GM20431 (cell line): ENCODE results near the gene TBC1D5.

Experiments used
- in situ Hi-C: fragments of 300-500 bp; cut with MseI, MboI; formaldehyde crosslinking; loops from one replicate; pipeline ENCODE4 v1.15.0; 2020; ENCODE audit warnings: low sequenced_read_pairs; ENCODE audit not compliant: unreplicated experiment

The TBC1D5 gene

GRCh38 chr3:17655743-17656142 lies 86.7 kb downstream of the TBC1D5 start:
- in situ Hi-C loops = no loop called here

DNA sequence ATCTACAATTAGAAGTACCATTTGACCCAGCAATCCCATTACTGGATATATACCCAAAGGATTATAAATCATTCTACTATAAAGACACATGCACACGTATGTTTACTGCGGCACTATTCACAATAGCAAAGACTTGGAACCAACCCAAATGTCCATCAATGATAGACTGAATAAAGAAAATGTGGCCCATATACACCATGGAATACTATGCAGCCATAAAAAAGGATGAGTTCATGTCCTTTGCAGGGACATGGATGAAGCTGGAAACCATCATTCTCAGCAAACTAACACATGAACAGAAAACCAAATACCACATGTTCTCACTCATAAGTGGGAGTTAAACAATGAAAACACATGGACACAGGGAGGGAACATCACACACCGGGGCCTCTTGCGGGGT lies 92.7 kb downstream of the TBC1D5 start:
- in situ Hi-C loops = loop anchor here (25.0 kb wide), 1 partner anchor 188 kb away; no protein-coding TSS in a partner anchor

- in situ Hi-C loops = loop anchor here (25.0 kb wide), 1 partner anchor 189 kb away; no protein-coding TSS in a partner anchor
Observed at GRCh38 chr3:17648630-17649355, 93.6 kb downstream of the TBC1D5 start.

DNA sequence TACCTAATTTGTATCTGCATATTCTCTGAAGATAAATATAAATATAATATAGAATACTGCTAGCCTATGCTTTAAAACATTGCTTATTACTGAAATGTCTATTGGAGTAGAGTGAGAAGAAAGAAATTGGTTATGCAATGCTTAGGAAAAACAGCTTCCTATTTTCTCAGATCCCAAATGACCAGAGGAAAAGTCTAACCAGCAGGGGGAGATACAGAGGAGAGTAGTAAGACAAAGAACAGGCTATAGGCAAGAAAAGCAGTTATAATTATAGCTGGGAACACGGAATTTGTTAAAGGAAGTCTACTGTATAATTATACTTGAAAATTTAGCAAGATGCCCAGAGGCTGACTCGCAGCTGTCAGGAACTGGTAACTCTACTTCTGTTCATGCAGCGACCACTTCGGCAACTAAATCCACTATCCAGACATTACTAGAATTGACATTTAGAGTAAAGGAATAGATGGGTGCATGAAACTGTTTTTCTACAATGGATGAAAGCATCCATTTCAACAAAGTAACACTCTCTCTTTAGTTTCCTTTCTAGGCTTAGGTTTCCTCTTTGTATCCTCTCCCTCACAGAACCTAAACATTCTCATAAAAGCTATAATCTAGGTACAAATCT lies 97.2 kb downstream of the TBC1D5 start:
- in situ Hi-C loops = loop anchor here (25.0 kb wide), 1 partner anchor 192 kb away; no protein-coding TSS in a partner anchor

- in situ Hi-C loops = loop anchor here (25.0 kb wide), 1 partner anchor 194 kb away; no protein-coding TSS in a partner anchor
Observed at GRCh38 chr3:17643691-17644090, 98.7 kb downstream of the TBC1D5 start.

- in situ Hi-C loops = loop anchor here (25.0 kb wide), 1 partner anchor 195 kb away; no protein-coding TSS in a partner anchor
Observed at GRCh38 chr3:17642474-17642873, 100.0 kb downstream of the TBC1D5 start.

GRCh38 chr3:17640466-17640865 lies 102.0 kb downstream of the TBC1D5 start:
- in situ Hi-C loops = loop anchor here (25.0 kb wide), 1 partner anchor 197 kb away; no protein-coding TSS in a partner anchor

DNA sequence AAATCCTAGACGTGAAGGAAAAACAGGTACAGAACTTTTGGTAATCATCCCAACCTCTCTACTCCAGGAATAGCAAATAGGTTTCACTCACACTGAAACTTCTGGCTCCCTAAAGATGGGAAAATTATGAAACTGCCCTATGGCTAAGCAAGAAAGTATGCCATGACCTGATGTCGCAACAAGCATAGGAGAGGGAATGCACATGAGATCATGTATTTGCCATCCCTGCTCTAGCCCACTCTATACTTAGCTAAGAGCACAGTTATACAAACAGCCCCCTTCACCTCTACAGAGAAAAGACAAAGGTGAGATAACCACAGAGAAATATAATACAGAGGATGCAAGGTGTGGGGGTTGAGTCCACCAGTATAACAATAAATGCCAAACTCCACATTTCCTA lies 102.7 kb downstream of the TBC1D5 start:
- in situ Hi-C loops = loop anchor here (25.0 kb wide), 1 partner anchor 198 kb away; no protein-coding TSS in a partner anchor

DNA sequence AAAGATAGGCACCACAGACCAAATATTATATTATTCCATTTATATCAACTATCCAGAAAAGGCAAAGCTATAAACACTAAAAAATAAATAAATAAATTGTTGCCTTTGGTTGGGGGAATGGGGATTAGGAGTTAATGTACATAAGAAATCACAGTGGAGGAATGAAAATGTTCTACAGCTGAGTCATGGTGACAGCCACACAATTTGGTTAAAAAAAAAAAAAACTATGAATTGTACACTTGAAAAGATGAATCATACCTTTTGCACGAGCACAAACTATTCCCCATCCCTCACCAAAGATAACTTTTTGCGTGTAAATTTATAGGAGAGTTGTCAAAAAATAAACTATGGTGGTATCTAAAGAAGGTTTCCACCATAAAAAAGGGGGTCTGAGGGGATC lies 103.2 kb downstream of the TBC1D5 start:
- in situ Hi-C loops = loop anchor here (25.0 kb wide), 1 partner anchor 198 kb away; no protein-coding TSS in a partner anchor

DNA sequence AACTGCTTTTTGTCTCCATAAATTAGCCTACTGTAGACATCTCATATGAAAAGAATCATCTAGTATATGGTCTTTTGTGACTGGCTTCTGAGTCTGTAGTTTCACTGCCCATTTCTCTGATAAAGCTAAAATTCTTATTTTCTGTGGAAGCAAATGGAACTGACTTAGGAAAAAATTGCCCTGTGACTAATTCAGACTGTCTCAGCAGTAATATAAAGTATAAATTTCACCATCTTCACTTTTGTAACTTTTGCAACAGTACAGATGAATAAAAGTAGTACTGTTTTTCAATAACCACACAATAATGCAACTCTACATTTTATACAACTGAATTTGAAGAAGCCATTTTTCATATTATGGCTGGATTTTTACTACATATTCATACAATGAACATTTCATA lies 104.1 kb downstream of the TBC1D5 start:
- in situ Hi-C loops = loop anchor here (25.0 kb wide), 1 partner anchor 199 kb away; no protein-coding TSS in a partner anchor

DNA sequence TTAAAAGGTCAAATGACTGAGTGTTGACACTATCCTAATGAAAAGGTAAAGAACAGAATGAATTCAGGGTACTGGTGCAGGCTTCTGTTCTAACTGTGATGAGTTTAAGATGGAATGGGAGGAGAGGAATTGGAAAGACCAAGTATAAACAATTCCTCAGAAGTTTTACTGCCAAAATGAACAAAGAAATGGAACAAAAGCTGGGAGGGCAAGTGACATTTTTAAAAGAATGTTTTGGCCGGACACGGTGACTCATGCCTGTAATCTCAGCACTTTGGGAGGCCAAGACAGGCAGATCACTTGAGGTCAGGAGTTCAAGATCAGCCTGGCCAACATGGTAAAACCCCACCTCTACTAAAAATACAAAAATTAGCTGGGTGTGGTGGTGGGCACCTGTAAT lies 106.8 kb downstream of the TBC1D5 start:
- in situ Hi-C loops = loop anchor here (25.0 kb wide), 1 partner anchor 202 kb away; no protein-coding TSS in a partner anchor

GRCh38 chr3:17634964-17635363 lies 107.5 kb downstream of the TBC1D5 start:
- in situ Hi-C loops = loop anchor here (25.0 kb wide), 1 partner anchor 202 kb away; no protein-coding TSS in a partner anchor

GRCh38 chr3:17634201-17634600 lies 108.2 kb downstream of the TBC1D5 start:
- in situ Hi-C loops = loop anchor here (25.0 kb wide), 1 partner anchor 203 kb away; no protein-coding TSS in a partner anchor

GRCh38 chr3:17632401-17633100 lies 109.9 kb downstream of the TBC1D5 start:
- in situ Hi-C loops = loop anchor here (25.0 kb wide), 1 partner anchor 205 kb away; no protein-coding TSS in a partner anchor

DNA sequence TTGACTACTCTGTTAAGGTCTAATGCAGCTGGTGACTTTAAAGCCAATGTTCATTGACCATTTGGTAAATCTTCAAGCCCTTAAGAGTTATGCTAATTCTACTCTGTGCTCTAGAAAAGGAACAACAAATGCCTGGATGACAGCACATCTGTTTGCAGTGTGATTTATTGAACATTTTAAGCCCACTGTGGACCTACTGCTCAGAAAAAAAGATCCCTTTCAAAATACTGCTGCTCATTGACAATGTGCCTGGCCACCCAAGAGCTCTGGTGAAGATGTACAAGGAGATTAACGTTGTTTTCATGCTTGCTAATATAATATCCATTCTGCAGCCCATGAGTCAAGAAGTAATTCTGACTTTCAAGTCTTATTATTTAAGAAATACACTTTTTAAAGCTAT lies 110.8 kb downstream of the TBC1D5 start:
- in situ Hi-C loops = loop anchor here (25.0 kb wide), 1 partner anchor 206 kb away; no protein-coding TSS in a partner anchor

DNA sequence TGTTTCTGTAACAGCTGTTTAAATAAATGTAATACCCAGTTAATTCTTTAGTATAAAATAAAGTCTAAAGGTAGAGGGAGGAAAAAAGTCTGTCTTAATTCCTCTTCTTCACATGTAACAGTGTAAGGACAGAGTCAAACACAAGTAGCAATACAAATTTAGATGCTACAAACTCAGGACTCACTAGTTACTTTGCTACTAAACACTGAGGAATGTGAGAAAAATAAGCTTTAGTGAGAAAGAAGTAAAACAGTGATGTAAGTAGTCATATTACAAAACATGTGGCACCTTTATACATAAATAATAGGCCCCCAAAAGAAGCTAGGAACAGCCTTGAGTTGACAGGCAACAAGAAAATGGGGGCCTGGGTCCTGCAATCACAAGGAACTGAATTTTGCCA lies 113.0 kb downstream of the TBC1D5 start:
- in situ Hi-C loops = loop anchor here (25.0 kb wide), 1 partner anchor 208 kb away; no protein-coding TSS in a partner anchor

- in situ Hi-C loops = loop anchor here (25.0 kb wide), 1 partner anchor 211 kb away; no protein-coding TSS in a partner anchor
Observed at GRCh38 chr3:17626395-17626794, 116.0 kb downstream of the TBC1D5 start.

DNA sequence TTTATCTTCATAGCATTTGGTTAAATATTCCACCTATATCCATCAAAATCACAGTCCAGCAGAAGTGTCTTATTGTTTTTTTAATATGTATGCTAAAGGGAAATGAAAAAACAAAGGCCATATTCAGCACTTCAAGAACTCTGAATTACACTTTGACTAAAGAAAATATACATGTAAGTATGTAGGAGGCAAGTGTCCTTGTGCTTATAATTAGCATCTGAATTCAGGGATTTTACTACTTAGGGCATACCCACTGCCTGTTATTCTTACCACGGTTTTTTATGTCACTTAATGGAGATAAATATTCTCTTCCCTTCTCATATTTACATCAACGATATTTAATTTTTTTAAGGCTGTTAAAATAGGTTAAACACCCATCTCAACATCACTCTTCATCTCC lies 117.3 kb downstream of the TBC1D5 start:
- in situ Hi-C loops = loop anchor here (25.0 kb wide), 1 partner anchor 212 kb away; no protein-coding TSS in a partner anchor

DNA sequence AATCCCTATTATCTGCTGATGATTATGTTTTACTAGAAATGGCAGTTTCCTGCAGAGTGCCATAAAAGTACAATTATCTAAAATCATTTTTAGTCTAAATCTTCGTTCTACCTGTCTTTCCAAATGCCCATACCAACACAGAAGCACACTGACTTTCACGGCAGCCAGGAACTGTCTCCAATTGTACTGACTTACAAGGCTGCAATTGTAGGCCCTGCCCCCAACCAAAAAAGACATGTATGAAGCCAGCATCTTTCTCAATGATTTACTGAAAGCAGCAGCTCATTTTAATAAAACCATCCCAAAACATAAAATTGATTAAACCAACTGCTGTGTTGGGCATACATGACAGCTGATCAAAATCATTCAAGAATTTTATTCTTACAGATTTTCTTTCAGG lies 119.0 kb downstream of the TBC1D5 start:
- in situ Hi-C loops = no loop called here

GRCh38 chr3:17619968-17620367 lies 122.5 kb downstream of the TBC1D5 start:
- in situ Hi-C loops = no loop called here
